NCI-H146 (cell line): ENCODE measurements around the gene DDA1.
"Not testable (repeated sequence)": the region's sequence is repeated elsewhere in the genome, so short reads cannot be mapped to it uniquely, and the experiment has no call there.

ENCODE experiments used
- DNase-seq: peaks from one replicate; lab custom pipeline; 2025; lab: John Stamatoyannopoulos, UW

DDA1 gene

DNA sequence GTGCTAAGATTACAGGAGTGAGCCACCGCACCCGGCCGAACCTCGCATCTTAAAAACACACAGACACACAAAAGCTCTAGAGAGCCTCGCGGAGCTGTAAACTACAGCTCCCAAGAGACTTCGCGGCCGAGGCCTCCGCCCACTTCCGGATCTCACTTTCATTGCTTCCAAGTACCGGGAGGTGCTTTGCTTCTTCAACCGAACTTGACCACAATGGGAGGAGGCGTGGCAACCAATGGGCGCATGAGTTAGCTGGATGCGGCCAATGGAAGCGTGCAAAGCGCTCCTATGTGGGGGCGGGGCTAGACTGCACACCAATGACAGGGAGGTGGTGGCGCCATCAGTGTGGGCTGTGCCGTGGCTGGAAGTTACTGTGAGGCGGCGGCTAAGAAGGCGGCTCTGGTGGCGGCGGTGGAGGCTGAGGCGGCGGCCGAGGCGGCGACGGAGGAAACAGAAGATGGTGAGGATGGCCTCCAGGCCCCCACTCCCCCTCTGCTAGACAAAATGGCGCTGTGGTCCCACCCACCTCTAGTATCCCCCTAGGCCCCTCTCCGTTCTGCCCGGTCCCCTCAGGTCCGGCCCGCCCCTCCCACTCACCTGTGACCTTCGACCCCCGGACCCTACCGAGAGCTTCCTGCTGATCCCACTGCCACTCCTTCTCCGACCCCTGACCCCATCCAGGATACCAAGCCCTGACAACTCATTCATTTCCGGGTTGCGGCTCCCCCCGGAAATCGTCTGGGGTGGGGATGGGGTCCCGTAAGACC lies at the start of gene DDA1:
DDA1 (plus strand) TSS at position 366 of the 767 bp plus-strand sequence; CDS start at position 458, 92 bp downstream.
- peak; percentile 100 for DNase-seq

DNA sequence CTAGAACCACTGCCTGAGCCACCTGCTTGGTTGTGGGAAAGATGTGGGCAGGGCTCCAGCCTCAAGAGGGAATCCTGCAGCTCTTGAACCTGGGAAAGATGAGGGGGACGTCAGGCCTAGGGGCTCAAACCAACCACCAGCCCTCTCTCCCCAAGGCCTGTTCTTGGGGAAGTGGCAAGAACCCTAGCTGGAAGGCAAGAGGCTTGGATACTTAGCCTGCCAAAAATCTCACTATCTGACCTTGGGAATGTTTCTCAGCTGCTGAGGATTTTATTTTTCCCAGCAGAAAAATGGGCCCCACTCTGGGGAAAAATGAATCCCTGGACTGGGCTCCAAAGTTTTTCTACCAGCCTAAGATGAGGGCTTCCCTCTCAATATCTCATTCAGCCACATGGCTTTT lies 49.4 kb upstream of the DDA1 start:
- no peak for DNase-seq

DNA sequence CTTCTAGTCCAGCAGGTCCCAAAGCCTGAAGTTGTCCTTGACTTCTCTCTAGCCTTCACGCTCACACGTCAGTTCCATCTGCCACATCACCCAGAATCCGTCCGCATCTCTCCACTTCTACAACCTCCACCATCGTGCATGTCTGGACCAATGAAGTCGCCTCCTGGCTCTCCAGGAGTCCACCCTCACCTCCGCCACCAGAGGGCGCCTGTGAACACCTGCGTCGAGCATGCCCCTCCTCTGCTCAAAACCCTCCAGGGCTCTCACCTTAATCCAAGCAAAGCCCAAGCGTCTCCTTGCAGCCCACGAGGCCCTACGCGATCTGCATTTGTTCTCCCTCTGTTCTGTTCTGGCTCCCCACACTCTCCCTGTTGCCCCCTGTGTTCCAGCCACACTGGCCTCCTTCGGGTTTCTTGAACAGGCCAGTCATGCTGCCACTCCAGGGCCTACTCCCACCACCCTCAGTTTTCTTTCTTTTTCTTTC lies 48.5 kb upstream of the DDA1 start:
- DNase-seq, result peak; percentile 93

DNA sequence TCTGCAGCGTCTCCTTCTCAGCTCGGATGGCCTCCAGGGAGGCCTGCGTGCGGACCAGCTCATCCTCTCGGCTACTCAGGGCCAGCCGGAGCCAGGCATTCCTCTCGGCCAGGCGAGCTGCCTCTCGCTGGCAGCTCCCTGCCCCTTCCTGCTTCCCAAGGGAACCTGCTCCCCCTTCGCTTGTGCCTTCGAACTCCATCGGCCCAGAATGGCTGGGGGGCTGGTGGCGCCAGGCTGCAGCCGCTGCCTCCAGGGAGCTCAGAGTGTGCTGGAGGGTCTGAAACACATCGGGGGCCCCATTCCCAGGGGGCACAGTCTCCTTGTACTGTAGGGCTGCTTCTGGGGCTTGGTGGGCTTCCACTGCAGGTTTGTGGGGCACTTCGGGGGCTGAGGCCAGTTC lies 46.8 kb upstream of the DDA1 start:
- DNase-seq, result no peak

DNA sequence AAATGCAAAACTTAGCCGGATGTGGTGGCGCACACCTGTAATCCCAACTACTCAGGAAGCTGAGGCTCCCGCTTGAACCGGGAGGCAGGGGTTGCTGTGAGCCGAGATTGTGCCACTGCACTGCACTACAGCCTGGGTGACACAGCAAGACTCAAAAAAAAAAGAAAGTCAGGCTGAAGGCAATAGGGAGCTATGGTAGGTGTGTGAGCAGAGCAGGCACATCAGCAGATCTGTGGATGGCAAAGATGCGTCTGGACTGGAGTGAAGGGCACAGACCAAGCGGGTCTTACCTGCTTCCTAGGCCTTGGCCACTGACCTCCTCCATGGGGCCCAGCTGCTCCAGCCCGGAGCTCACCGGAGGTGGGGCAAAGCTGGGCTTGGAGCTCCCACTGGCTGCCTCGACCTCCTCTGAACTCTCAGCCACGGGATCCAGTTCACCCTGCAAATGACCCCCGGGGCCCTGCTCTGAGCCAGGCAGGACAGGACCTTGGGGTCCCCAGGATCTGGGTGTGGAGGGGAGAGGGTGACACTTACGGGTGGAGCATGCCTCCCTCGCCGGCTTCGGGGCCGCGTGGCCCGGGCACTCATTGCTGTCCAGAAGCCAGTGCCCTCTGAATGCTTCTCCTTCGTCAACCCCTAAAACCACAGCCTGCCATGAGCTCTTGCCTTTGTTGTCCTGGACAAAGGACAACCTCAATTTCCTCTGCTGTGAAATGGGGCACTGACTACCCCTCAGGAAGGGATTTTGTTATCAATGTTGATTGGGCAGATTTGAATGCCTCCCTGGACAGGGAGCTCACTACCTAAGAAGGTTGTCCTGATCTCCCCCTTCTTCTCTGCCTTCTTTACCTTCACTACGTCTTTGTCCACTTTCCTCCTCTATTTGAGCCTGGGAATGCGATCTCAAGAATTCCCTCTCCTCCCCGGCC lies 45.4 kb upstream of the DDA1 start:
- no peak for DNase-seq

DNA sequence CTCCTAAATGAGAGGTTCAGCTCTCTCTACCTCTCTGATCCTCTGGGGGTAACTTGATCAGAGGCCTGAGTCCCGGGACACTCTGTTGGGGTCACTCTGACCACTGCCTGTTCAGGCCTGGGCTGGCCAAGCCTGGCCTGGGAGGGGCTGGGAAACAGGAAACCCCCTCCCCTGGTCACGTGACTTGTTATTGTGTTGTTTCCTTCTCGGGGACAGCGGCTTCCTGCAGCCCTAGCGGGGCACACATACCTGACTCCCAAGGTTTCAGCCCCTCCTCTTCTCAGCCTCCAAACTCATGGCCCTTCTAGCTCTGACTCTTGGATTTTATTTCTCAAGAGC lies 44.8 kb upstream of the DDA1 start, which contains the start of gene USHBP1:
USHBP1 (minus strand) TSS at position 105 of the 339 bp plus-strand sequence. CDS start 446 bp downstream, outside the sequence.
- no peak for DNase-seq

DNA sequence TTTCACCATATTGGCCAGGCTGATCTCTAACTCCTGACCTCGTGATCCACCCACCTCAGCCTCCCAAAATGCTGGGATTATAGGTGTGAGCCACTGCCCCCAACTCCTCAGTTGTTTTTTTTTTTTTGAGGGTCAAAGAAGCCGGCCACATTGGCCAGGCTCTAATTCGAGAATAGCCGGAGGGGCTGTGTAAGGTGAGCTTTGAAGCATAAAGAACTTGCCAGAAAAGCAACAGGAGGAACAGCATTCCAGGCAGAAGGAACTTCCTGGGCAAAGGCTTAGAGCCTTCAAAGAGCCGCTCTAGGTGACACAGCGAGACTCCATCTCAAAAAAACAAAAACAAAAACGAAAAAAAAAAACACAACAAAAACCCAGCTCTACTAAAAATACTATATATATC lies 43.3 kb upstream of the DDA1 start:
- DNase-seq, result no peak

DNA sequence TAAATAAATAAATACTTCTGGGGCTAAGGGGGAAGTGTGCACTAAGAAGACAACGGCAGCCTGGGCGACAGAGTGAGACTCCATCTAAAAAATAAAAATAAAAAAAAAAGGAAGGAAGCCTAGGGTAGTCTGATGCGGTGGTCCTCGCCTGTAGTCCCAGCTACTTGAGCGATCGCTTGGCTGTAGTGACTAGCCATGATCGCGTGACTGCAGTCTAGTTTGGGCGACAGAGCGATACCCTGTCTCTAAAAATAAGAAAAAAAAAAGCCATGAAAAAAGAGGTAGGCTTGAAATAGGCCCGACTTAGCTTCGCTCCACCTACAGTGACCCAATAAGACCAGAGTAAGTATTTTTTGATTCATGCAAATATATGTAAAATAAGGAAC lies 42.8 kb upstream of the DDA1 start:
- DNase-seq, result no peak

DNA sequence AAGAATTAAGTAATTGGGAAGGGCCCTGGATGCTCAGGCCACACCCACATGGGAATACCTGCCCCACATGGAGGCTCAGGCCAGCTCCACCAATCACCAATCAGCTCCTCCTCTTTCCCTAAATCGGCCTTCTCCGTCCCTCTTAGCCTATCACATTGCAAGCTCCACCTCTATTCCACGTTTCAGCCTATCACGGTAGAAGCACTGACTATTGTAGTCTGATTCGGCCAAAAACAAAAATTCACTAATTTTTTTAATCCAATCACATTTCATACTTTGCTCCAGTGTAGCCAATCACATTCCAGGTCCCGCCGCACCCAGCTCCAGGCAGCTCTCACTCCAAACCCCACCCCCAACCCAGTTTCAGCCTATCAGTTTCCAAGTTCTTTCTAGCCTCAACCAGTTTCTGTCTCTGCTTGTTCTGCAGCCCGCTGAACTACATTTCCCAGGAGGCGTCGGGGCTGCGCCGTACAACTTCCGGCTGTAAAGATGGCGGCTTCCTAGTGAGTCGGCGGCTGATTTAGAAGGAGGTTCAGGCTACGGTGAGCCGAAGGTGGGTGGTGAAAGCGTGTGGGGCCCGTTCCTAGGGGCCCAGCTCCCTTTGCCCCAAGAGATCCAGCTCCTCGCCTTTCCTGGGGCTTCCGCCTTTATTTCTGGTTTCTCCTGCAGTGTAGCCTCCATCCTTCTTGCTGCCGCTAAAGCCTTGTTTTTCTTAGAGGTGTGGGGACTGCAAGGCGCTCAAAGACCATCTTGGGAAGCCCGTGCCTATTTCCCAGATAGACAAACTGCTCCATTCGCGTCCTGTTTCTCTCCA lies 42.2 kb upstream of the DDA1 start, which contains the start of gene BABAM1:
BABAM1 (plus strand) TSS at position 469 of the 814 bp plus-strand sequence. CDS start 1,364 bp downstream, outside the sequence.
- DNase-seq, result peak; percentile 98

DNA sequence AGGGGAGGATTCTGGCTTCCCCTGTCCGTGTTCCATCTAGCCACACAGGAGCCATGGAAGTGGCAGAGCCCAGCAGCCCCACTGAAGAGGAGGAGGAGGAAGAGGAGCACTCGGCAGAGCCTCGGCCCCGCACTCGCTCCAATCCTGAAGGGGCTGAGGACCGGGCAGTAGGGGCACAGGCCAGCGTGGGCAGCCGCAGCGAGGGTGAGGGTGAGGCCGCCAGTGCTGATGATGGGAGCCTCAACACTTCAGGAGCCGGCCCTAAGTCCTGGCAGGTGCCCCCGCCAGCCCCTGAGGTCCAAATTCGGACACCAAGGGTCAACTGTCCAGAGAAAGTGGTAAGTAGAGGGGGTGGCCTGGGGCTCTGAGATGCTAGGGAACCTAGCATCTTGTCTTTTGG lies 40.6 kb upstream of the DDA1 start:
- no peak for DNase-seq

DNA sequence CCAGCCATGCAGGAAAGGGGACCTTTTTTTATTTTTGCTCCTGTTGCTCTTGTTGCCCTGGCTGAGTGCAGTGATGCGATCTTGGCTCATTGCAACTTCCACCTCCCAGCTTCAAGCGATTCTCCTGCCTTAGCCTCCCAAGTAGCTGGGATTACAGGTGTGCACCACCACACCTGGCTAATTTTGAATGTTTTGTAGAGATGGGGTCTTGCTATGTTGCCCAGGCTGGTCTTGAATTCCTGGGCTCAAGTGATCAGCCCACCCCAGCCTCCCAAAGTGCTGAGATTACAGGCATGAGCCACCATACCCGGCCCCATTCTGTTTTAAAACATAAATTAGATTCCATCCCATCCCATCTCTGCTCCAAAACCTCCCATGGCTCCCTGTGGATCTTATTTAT lies 34.5 kb upstream of the DDA1 start:
- not testable (repeated sequence) for DNase-seq

DNA sequence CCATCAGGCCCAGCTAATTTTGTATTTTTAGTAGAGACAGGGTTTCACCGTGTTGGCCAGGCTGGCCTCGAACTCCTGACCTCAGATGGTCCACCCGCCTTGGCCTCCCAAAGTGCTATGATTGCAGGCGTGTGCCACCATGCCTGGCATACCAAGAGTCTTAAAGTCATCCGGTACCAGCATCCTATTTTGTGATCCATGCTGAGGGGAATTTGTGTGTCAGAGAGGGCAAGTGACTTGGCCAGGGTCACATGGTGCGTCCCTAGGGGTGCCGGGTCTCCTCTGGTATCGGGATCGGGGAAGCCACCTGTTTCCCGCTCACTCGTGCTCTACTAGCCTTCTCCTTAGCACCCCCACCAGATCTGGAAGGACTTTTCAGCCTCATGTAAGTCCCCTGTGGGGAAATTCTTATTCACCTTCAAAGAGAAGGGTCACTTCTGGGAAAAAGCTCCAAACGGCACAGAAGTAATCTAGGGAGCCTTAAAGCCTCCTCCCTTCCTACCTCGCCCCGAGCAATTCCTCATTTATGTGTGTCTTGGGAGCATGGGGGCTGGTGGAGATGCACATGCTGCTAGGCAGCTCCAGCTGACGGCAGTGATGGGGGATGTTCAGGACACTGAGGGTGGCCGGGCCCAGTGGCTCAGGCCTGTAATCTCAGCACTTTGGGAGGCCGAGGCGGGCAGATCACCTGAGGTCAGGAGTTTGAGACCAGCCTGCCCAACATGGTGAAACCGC lies 33.8 kb upstream of the DDA1 start:
- DNase-seq, result no peak

DNA sequence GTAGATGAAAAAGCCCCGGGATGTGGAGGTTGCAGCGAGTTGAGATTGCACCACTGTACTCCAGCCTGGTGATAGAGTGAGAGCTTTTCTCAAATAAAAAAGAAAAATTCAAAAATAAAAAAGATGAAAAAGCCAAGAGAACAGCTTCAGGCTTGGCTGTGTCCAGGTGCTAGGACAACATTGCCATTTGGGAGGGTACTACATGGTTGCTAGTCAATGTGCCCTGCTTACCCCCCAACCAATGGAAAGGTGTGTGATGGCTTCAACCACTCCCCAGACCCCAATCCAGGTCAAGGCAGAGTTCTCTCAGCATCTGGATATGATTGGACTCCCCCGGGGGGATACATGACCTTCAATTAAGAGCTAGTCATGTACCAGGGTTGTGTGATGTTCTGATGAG lies 29.9 kb upstream of the DDA1 start:
- DNase-seq, result no peak

DNA sequence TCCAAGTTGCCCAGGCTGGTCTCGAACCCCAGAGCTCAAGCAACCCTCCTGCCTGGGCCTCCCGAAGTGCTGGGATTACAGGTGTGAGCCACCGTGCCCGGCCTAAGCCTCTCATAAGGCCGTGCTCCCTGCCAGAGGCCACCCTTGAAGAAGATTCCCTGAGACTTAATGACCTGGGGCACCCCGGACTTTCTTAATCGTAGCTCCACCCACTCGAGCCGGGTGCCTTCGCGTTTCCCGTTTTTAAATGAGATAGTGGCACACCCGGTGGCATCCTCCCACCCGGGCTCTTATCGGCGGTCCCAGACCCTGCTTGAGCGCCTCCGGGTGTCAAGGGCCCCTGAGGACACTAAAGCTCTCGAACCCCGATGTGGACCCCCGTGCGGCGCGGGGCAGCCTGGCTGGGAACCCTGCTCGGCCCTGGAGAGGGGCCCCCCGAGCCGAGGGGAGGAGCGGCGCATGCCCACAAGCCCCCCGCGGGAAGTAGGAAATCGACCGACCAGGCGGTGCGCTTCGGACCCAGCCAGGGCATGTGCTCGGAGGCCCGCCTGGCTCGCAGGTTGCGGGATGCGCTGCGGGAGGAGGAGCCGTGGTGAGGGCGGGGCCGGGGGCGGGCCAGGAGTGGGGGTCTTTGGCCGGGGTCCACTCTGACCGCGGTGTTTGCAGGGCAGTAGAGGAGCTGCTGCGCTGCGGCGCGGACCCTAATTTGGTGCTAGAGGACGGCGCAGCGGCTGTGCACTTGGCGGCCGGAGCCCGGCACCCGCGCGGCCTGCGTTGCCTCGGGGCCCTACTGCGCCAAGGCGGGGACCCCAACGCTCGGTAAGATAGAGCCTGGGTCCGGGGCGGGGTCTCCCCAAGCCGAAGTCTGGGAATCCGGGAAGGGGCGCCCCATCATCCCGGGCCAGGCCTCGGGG lies 27.7 kb upstream of the DDA1 start, which contains the start of gene ANKLE1:
ANKLE1 (plus strand) TSS at position 511 of the 914 bp plus-strand sequence; CDS start at position 531, 20 bp downstream.
- DNase-seq, result peak; percentile 78

DNA sequence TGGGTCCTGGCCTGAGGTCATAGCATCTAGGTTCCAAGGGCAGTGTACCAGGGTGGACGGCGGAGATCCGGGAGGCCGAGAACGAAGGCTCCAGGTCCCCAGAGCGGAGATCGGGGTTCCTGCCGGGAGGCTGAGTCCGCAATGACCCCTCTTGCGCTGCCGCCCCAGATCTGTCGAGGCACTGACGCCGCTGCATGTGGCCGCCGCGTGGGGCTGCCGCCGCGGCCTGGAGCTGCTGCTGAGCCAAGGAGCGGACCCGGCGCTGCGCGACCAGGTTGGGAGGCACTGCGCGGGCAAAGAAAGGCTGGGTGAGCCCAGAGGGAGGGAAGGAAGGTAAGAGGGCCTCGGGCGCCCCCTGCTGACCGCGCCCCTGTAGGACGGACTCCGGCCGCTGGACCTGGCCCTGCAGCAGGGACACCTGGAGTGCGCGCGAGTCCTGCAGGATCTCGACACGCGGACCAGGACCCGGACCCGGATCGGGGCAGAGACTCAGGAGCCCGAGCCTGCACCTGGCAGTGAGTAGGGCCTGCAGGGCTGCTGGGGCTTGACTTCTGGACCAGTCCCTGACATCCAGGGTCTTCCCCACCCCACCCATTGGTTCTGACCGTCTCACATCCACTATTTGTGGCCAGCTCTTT lies 26.8 kb upstream of the DDA1 start:
- DNase-seq, result peak; percentile 94

DNA sequence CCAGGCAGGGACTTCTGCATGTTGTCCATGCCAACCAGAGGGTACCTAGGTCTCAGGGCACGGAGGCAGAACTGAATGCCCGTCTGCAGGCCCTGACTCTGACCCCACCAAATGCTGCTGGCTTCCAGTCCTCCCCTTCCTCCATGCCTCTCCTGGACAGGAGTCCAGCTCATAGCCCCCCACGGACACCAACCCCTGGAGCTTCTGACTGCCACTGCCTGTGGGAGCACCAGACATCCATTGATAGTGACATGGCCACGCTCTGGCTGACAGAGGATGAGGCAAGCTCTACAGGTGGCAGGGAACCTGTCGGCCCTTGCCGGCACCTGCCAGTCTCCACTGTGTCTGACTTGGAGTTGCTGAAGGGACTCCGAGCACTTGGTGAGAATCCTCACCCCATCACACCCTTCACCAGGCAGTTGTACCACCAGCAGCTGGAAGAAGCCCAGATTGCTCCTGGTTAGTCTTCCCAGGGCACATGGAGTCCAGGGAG lies 25.8 kb upstream of the DDA1 start:
- no peak for DNase-seq

DNA sequence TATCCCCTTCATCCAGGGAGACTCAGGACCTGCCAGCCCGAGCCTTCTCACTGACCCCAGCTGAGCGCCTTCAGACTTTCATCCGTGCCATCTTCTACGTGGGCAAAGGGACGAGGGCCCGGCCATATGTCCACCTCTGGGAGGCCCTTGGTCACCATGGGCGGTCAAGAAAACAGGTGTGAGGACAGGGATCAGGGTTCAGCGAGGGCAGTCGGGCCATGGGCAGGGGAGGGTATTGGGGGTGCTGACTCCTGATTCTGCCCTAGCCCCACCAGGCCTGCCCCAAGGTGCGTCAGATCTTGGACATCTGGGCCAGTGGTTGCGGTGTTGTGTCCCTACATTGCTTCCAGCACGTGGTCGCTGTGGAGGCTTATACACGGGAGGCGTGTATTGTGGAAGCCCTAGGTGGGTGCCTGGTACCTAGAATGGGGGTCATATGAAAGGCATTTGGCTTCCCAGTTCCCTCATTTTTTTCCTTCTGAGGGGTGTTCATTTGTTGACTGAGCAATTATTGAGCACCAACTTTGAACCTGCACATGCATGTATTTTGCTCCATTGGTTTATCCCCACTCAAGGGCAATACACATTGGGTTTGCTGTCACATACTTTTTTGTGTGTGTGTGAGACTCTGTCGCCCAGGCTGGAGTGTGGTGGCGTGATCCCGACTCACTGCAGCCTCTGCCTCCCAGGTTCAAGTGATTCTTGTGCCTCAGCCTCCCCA lies 23.8 kb upstream of the DDA1 start:
- DNase-seq, result no peak

DNA sequence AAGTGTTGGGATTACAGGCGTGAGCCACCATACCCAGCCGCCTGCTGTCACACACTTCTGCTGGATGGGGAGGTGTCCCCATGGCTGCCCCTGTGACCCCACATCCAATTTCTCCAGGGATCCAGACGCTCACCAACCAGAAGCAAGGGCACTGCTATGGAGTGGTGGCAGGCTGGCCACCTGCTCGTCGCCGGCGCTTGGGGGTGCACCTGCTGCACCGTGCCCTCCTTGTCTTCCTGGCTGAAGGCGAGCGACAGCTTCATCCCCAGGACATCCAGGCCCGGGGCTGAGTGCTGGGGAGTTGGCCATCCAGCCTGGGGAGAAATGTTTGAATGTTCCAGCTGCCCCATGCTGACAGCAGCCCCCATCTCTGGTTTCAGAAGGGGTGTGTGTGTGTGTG lies 23.1 kb upstream of the DDA1 start:
- no peak for DNase-seq

DNA sequence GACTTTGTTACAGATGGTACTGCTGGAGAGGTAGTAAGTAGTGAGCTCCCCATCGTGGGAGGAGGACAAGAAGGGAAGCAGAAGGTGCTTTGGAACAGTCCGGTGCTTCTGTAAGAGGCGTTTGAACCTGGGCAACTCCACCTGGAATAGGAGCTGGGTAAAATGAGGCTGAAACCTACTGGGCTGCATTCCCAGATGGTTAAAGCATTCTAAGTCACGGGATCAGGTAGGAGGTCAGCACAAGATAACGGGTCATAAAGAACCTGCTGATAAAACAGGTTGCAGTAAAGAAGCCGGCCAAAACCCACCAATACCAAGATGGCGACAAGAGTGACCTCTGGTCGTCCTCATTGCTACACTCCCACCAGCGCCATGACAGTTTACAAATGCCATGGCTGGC lies 22.6 kb upstream of the DDA1 start:
- no peak for DNase-seq
